Progenitor cell of endocrine pancreas (in vitro differentiated cells): ENCODE measurements around the gene ASPN. TPM values are rescaled to one million over a fixed set of nuclear protein-coding genes. Genes with fewer than 3 reads are reported as not detected.

ENCODE experiments used
- DNase-seq: peaks from one replicate; pipeline ENCODE4 v3.0.0; 2021; ENCODE audit warnings: low spot score; ENCODE audit not compliant: unreplicated experiment
- H3K27ac Mint-ChIP-seq: 2 replicates; pipeline ENCODE4 v1.8.0; 2021; ENCODE audit warnings: mild to moderate bottlenecking, moderate library complexity, mixed read lengths
- H3K27me3 Mint-ChIP-seq: 2 replicates; pipeline ENCODE4 v1.8.0; 2021; ENCODE audit warnings: mixed read lengths
- H3K36me3 Mint-ChIP-seq: 2 replicates; pipeline ENCODE4 v1.8.0; 2022; ENCODE audit warnings: mixed read lengths; ENCODE audit not compliant: insufficient read depth
- H3K4me1 Mint-ChIP-seq: 2 replicates; pipeline ENCODE4 v1.8.0; 2021; ENCODE audit warnings: low read depth, mixed read lengths
- H3K4me3 Mint-ChIP-seq: 2 replicates; pipeline ENCODE4 v1.8.0; 2021; ENCODE audit warnings: low read depth, mild to moderate bottlenecking, moderate library complexity, mixed read lengths
- H3K9me3 Mint-ChIP-seq: 2 replicates; pipeline ENCODE4 v1.8.0; 2021; ENCODE audit warnings: low read depth, mixed read lengths
- long read RNA-seq: library from polyadenylated mRNA; unstranded; transcript quantifications from one replicate; pipeline ENCODE4 v2.0.0, GENCODE V29; 2020
- total RNA-seq: library from RNA; stranded (reverse); gene quantifications from 2 replicates; pipeline ENCODE4 v1.2.1, GENCODE V29; 2021
- TF ChIP-seq, protein P1 (sequence below): fragments of 200-600 bp; sonication (generic); IDR thresholded peaks from one replicate; pipeline ENCODE4 v1.5.0; 2021; ENCODE audit warnings: antibody characterized with exemption, mild to moderate bottlenecking; ENCODE audit not compliant: unreplicated experiment

The ASPN gene
- total RNA-seq: not detected in 2 replicates
- long read RNA-seq: 0 reads

DNA sequence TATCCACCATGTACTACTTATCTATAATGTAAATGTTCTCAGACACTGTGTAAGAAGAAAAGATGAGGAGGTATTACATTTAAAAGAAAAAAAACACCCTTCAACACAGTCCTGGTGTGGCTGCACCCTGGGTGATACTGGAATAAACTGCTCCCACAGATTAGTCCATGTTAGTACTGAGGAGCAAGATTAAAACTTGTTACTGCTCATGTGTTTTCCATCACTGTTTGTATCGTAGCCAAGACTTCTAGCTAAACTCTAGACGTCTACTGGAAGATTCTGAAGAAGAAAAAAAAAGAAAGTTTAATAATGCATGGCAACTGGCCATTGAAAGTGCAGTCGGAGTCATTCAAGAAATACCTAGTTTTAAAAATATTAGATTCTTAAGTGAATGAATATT is at the start of gene ASPN:
TSS of gene ASPN (minus strand) at position 178 of the 400 bp plus-strand sequence.
- no peaks in the 10 kb centered on the region for H3K27me3 Mint-ChIP-seq
- H3K9me3 Mint-ChIP-seq: no peaks in the 10 kb centered on the region
- no peaks in the 10 kb centered on the region for H3K36me3 Mint-ChIP-seq
- H3K27ac Mint-ChIP-seq: no peak within 1 kb of the TSS
- no peak within 1 kb of the TSS for H3K4me3 Mint-ChIP-seq
- DNase-seq: no peak
- TF ChIP-seq, protein P1, sequence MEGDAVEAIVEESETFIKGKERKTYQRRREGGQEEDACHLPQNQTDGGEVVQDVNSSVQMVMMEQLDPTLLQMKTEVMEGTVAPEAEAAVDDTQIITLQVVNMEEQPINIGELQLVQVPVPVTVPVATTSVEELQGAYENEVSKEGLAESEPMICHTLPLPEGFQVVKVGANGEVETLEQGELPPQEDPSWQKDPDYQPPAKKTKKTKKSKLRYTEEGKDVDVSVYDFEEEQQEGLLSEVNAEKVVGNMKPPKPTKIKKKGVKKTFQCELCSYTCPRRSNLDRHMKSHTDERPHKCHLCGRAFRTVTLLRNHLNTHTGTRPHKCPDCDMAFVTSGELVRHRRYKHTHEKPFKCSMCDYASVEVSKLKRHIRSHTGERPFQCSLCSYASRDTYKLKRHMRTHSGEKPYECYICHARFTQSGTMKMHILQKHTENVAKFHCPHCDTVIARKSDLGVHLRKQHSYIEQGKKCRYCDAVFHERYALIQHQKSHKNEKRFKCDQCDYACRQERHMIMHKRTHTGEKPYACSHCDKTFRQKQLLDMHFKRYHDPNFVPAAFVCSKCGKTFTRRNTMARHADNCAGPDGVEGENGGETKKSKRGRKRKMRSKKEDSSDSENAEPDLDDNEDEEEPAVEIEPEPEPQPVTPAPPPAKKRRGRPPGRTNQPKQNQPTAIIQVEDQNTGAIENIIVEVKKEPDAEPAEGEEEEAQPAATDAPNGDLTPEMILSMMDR: no peak
- H3K4me1 Mint-ChIP-seq: peaks cover 6% of the 10 kb centered on the region

DNA sequence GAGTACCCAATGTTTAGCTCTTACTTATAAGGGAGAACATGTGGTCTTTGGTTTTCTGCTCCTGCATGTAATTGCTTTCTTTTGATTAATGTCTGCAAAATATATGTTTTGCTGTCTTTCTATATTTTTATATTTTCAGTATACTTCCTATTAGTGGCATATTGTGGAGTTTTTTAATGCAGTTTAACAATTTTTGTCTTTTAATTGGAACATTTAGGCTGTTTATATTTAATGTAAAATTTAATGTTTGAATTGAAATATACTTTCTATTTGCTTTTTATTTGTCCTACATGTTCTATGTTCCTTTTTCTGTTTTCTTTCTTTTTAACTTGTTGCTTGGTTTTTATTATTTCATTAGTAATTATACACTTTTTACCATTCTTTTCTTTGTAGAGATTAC is 48.6 kb upstream of the ASPN start:
- H3K4me3 Mint-ChIP-seq: no peak overlapping the region
- no peaks in the 10 kb centered on the region for H3K27me3 Mint-ChIP-seq
- TF ChIP-seq, protein P1: no peak
- H3K4me1 Mint-ChIP-seq: peaks cover 4% of the 10 kb centered on the region
- no peak for DNase-seq
- H3K27ac Mint-ChIP-seq: no peak overlapping the region
- no peaks in the 10 kb centered on the region for H3K9me3 Mint-ChIP-seq
- no peaks in the 10 kb centered on the region for H3K36me3 Mint-ChIP-seq

DNA sequence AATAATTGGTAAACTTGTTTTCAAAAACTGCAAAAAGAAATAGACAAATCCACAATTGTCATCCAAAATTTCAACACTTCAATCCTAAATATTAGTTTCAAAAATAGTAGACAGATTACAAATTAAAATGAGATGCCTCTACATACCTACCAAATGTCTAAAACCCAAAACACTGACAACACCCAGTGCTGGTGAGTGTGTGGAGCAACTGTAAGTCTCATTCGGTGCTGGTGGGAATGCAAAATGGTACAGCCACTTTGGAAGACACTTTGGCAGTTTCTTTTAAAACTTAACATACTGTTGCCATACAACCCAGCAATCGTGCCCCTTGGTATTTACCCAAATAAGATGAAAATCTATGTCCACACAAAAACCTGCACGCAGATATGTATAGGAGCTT is 46.8 kb upstream of the ASPN start:
- Mint-ChIP-seq H3K27ac (no peak overlapping the region), H3K27me3 (no peaks in the 10 kb centered on the region), H3K4me1 (no peaks in the 10 kb centered on the region), H3K4me3 (no peak overlapping the region), H3K36me3 (no peaks in the 10 kb centered on the region), H3K9me3 (no peaks in the 10 kb centered on the region)
- no peak for DNase-seq
- TF ChIP-seq, protein P1: no peak

DNA sequence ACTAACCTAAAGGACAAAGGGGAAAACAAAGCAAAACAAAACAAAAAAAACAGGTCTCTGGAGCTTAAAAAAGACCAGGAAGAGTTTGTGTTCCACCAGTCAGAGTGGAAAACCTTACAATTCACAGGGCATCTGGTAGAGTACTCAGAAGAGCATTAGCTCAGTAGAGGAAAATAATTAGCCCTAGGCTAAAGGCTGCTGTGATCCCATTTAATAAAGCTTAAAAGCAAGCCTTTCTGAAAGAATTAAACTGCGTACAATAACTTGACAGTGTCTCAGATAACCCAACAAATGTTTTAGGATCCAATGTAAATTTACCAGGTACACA is 46.2 kb upstream of the ASPN start:
- H3K4me3 Mint-ChIP-seq: no peak overlapping the region

DNA sequence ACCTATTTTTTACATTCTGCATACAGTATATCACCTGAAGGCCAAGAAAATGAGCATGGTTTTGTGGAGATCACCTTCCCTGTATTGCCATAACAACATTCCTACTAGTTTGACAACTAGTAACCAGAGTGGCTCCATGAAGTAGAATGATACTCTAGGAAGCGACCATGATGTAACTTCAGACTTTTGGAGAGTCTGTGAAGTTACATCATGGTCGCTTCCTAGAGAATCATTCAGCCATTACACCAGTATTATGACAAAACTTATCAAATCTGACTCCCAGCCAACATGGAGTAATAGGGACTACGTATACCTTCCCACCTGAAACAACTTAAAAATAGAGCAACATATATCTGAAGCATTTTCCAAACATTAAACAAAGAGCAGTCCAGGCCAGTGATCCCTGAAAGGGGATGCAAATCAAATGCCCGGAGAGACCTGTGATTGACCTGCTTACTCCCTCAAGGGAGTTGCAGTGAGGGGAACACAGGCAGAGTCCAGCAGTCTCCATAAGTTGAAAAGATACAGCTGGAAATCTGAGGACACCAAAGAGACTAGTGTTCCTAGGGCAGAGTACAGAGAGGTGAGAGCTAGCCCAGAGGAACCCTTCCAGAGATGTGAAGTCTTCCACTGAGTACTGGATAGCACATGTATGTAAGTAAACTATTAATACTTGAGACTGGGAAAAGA is 45.7 kb upstream of the ASPN start:
- no peak overlapping the region for H3K27ac Mint-ChIP-seq
- H3K4me1 Mint-ChIP-seq: peaks cover 3% of the 10 kb centered on the region
- H3K4me3 Mint-ChIP-seq: no peak overlapping the region
- H3K27me3 Mint-ChIP-seq: no peaks in the 10 kb centered on the region
- H3K36me3 Mint-ChIP-seq: no peaks in the 10 kb centered on the region
- H3K9me3 Mint-ChIP-seq: no peaks in the 10 kb centered on the region
- TF ChIP-seq, protein P1: no peak
- DNase-seq: no peak

More for the DNA sequence above, 46.2 kb upstream of the ASPN start:
- TF ChIP-seq, protein P1: no peak
- Mint-ChIP-seq H3K36me3 (no peaks in the 10 kb centered on the region), H3K9me3 (no peaks in the 10 kb centered on the region), H3K27ac (no peak overlapping the region), H3K27me3 (no peaks in the 10 kb centered on the region), H3K4me1 (peaks cover 1% of the 10 kb centered on the region)
- no peak for DNase-seq
